HCT116 (cell line): Measurements from ENCODE around the gene BABAM2.

Experiments used
- CEBPB ChIP-seq: IDR thresholded peaks from 2 replicates; pipeline ENCODE4 v1.6.1; 2012; ENCODE audit warnings: low read depth
- POLR2AphosphoS5 ChIP-seq: IDR thresholded peaks from 2 replicates; pipeline ENCODE4 v1.6.1; 2011; ENCODE audit warnings: mild to moderate bottlenecking, low read depth, low read length, moderate library complexity
- SP1 ChIP-seq: IDR thresholded peaks from 2 replicates; pipeline ENCODE4 v1.6.1; 2012; ENCODE audit warnings: low read depth
- ZNF274 ChIP-seq: fragments of 200-500 bp; sonication (Bioruptor generic); IDR thresholded peaks from 2 replicates; pipeline ENCODE4 v1.6.1; 2014; ENCODE audit warnings: mild to moderate bottlenecking, low read depth, low read length, inconsistent platforms
- TF ChIP-seq, protein P1 (sequence below), 3 experiments: fragments of 200-600 bp in 1 of 3; sonication (generic) in 1 of 3; IDR thresholded peaks in 2 of 3; conservative IDR thresholded peaks in 1 of 3; 2 replicates each; pipeline ENCODE4 v1.5.1; 2012 to 2017; ENCODE audit warnings: low read depth in 2 of 3, low read length in 2 of 3, antibody characterized with exemption in 1 of 3, borderline replicate concordance in 1 of 3, control low read depth in 1 of 3, mild to moderate bottlenecking in 1 of 3, mixed read lengths in 1 of 3, mixed run types in 1 of 3, moderate library complexity in 1 of 3; ENCODE audit not compliant: insufficient read depth in 1 of 3
- TF ChIP-seq, protein P2 (sequence below): IDR thresholded peaks from 2 replicates; pipeline ENCODE4 v1.6.1; 2011; ENCODE audit warnings: mild to moderate bottlenecking, low read length, moderate library complexity; ENCODE audit not compliant: insufficient replicate concordance; ENCODE audit errors: extremely low read depth

DNA sequence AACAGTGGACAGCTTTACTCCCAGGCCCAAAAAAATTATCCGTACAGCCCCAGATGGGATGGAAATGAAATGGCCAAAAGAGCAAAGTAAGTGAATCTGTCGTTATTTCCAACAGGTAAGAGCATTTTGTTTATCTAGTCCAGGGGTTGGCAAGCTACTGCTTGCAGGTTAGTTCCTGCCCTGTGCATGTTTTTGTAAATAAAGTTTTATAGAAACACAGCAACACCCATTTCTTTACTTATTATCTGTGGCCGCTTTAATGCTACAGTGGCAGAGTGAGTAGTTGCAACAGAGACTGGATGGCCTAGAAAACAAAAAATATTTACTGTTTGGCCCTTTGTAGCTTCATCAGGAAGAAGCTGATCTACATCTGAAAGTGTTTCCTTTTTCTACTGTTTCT, 407.9 kb downstream of the BABAM2 start:
- TF ChIP-seq POLR2AphosphoS5, result no peak
- TF ChIP-seq, protein P1, sequence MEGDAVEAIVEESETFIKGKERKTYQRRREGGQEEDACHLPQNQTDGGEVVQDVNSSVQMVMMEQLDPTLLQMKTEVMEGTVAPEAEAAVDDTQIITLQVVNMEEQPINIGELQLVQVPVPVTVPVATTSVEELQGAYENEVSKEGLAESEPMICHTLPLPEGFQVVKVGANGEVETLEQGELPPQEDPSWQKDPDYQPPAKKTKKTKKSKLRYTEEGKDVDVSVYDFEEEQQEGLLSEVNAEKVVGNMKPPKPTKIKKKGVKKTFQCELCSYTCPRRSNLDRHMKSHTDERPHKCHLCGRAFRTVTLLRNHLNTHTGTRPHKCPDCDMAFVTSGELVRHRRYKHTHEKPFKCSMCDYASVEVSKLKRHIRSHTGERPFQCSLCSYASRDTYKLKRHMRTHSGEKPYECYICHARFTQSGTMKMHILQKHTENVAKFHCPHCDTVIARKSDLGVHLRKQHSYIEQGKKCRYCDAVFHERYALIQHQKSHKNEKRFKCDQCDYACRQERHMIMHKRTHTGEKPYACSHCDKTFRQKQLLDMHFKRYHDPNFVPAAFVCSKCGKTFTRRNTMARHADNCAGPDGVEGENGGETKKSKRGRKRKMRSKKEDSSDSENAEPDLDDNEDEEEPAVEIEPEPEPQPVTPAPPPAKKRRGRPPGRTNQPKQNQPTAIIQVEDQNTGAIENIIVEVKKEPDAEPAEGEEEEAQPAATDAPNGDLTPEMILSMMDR (IDR thresholded peaks at IDR 0.05 in 2 of 3, conservative IDR thresholded peaks at IDR 0.05 in 1 of 3; ENCODE audit: borderline replicate concordance in 1 of 3, insufficient read depth in 1 of 3, low read depth in 2 of 3, low read length in 2 of 3), result no peak
- TF ChIP-seq ZNF274, result no peak
- no peak for TF ChIP-seq CEBPB
- no peak for TF ChIP-seq SP1
- TF ChIP-seq, protein P2, sequence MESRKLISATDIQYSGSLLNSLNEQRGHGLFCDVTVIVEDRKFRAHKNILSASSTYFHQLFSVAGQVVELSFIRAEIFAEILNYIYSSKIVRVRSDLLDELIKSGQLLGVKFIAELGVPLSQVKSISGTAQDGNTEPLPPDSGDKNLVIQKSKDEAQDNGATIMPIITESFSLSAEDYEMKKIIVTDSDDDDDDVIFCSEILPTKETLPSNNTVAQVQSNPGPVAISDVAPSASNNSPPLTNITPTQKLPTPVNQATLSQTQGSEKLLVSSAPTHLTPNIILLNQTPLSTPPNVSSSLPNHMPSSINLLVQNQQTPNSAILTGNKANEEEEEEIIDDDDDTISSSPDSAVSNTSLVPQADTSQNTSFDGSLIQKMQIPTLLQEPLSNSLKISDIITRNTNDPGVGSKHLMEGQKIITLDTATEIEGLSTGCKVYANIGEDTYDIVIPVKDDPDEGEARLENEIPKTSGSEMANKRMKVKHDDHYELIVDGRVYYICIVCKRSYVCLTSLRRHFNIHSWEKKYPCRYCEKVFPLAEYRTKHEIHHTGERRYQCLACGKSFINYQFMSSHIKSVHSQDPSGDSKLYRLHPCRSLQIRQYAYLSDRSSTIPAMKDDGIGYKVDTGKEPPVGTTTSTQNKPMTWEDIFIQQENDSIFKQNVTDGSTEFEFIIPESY, result no peak
